Dendritic cell treated with granulocyte-macrophage colony-stimulating factor and Interleukin-4, amounts not matched to agents 40 ng/mL and 50 ng/mL, for 4 days (primary cell): Measurements from ENCODE around the gene TRIM40.

Experiments
- H3K27ac Mint-ChIP-seq: one replicate; pipeline ENCODE4 v1.8.0; 2022; ENCODE audit warnings: mild to moderate bottlenecking, mixed read lengths
- H3K27me3 Mint-ChIP-seq: one replicate; pipeline ENCODE4 v1.8.0; 2022; ENCODE audit warnings: mild to moderate bottlenecking, mixed read lengths
- H3K36me3 Mint-ChIP-seq: one replicate; pipeline ENCODE4 v1.8.0; 2022; ENCODE audit warnings: low read depth, mixed read lengths
- H3K4me1 Mint-ChIP-seq: one replicate; pipeline ENCODE4 v1.8.0; 2022; ENCODE audit warnings: low read depth, mixed read lengths
- H3K4me3 Mint-ChIP-seq: one replicate; pipeline ENCODE4 v1.8.0; 2022; ENCODE audit warnings: mild to moderate bottlenecking, moderate library complexity, mixed read lengths
- H3K9me3 Mint-ChIP-seq: one replicate; pipeline ENCODE4 v1.8.0; 2022; ENCODE audit warnings: mixed read lengths
- intact Hi-C: fragments of 100-400 bp; cut with micrococcal nuclease; formaldehyde crosslinking; loops from one replicate; pipeline ENCODE4 v1.15.0; 2022

TRIM40 gene

GRCh38 chr6:30149858-30150550, 14.1 kb downstream of the TRIM40 start:
- intact Hi-C loops, result no loop called here
- H3K4me1 Mint-ChIP-seq, result peaks cover 36% of the 10 kb centered on the region
- H3K36me3 Mint-ChIP-seq, result no peaks in the 10 kb centered on the region
- H3K9me3 Mint-ChIP-seq, result no peaks in the 10 kb centered on the region
- peaks cover 16% of the 10 kb centered on the region for H3K27me3 Mint-ChIP-seq
- no peak overlapping the region for H3K4me3 Mint-ChIP-seq
- H3K27ac Mint-ChIP-seq, result no peak overlapping the region

DNA sequence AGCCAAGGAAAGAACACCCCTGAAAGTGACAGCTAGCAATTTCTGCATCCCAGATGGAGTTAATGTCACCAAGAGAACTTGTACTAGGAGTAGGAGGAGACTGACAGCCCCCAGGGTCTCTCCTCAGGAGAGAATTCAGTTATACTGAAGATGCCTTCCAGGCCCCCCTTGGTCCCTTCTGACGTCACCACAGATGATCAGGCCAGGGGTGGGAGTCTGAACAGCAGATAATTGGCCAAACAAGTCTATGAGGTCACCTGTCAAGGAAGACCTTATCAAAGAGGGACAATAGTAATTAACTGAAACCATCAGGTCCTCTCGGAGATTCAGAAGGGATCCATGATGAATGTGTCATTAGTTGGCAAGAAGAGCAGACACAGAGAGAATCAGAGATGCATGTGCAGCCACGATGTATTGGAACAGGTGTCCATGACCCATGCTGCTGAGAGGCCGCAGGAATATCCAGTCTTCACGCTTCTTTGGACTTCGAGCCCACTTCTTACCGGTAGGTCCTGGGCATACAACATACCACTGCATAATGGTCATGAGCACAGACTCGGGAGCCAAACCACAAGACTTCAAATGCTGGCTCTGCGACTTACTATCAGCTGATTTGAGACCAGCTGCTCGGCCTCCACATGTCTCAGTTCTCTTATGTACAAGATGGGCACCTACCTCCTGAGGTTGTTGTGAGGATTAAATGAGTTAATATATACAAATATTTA, 14.9 kb downstream of the TRIM40 start:
- H3K36me3 Mint-ChIP-seq, result no peaks in the 10 kb centered on the region
- no peak overlapping the region for H3K27ac Mint-ChIP-seq

GRCh38 chr6:30151580-30151979, 15.6 kb downstream of the TRIM40 start:
- intact Hi-C loops, result no loop called here
- Mint-ChIP-seq H3K27ac (no peak overlapping the region), H3K9me3 (no peaks in the 10 kb centered on the region), H3K4me1 (peaks cover 48% of the 10 kb centered on the region), H3K4me3 (no peak overlapping the region), H3K27me3 (peaks cover 8% of the 10 kb centered on the region), H3K36me3 (no peaks in the 10 kb centered on the region)

More for the DNA sequence above, 14.9 kb downstream of the TRIM40 start:
- H3K4me3 Mint-ChIP-seq, result no peak overlapping the region
- peaks cover 42% of the 10 kb centered on the region for H3K4me1 Mint-ChIP-seq
- H3K9me3 Mint-ChIP-seq, result no peaks in the 10 kb centered on the region
- intact Hi-C loops, result no loop called here
- peaks cover 12% of the 10 kb centered on the region for H3K27me3 Mint-ChIP-seq

- Mint-ChIP-seq H3K9me3 (no peaks in the 10 kb centered on the region), H3K4me3 (no peak overlapping the region), H3K27ac (no peak overlapping the region), H3K4me1 (peaks cover 48% of the 10 kb centered on the region), H3K27me3 (peaks cover 6% of the 10 kb centered on the region), H3K36me3 (no peaks in the 10 kb centered on the region)
- intact Hi-C loops, result no loop called here
Measured at GRCh38 chr6:30152016-30152673, 16.2 kb downstream of the TRIM40 start.

DNA sequence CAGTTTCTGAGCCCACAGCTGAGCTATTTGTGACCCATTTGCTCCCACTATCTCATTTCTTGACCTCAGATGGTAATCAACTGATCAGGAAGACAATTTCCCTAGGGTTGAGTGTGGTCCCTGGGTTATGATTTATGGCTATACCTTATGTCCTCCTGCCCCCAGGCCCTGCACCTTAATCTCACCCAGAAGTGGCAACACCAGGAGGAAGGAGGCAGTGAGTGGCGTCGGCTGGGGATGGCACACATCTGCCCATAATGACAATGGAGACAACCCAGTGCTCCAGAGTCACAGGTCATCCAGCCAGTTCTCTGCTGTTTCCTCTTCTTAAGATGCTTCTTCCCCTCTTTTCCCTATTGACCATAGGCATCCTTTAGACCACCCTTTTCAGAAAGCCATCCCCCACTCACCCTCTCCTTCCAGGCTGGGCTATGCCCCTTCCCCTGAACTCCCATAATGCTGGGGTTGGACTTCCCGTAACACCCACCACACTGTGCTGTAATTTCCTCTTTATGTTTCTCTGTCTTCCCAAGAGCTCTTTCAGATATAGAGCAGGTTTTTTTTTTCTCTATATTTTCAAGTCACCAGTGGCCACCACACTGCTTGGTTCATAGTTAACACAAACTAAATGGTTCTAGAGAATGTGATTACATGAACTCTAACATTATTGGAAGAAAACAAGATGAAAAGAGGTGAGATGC, 17.1 kb downstream of the TRIM40 start:
- Mint-ChIP-seq H3K36me3 (no peaks in the 10 kb centered on the region), H3K4me3 (no peak overlapping the region), H3K4me1 (peaks cover 52% of the 10 kb centered on the region), H3K27ac (no peak overlapping the region), H3K27me3 (peaks cover 2% of the 10 kb centered on the region), H3K9me3 (no peaks in the 10 kb centered on the region)
- intact Hi-C loops, result no loop called here

DNA sequence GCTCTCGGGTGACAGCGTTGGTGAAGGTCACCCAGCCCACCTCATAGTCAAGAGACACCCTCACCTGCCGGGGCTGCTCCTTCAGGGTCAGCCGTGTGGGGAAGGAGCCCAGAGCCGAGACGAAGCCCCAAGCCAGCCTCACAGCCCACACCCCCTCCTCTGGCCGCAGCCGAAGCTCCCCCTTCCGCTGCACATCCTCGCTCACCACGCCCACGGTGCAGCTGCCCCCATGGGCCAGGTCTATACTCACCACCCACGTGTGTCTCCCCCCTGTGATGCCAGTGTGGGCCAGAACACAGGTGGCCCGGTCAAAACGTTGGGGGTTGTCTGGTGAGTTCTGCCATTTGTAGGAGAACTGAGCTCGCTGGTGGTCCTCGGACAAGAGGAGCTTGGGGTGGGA, 18.1 kb downstream of the TRIM40 start:
- Mint-ChIP-seq H3K4me1 (peaks cover 59% of the 10 kb centered on the region), H3K27ac (no peak overlapping the region), H3K9me3 (no peaks in the 10 kb centered on the region), H3K27me3 (peaks cover 2% of the 10 kb centered on the region), H3K4me3 (no peak overlapping the region), H3K36me3 (no peaks in the 10 kb centered on the region)
- intact Hi-C loops, result no loop called here

- intact Hi-C loops, result no loop called here
- no peak overlapping the region for H3K4me3 Mint-ChIP-seq
- H3K9me3 Mint-ChIP-seq, result no peaks in the 10 kb centered on the region
- H3K27me3 Mint-ChIP-seq, result peaks cover 2% of the 10 kb centered on the region
- no peaks in the 10 kb centered on the region for H3K36me3 Mint-ChIP-seq
- H3K4me1 Mint-ChIP-seq, result peaks cover 57% of the 10 kb centered on the region
- H3K27ac Mint-ChIP-seq, result no peak overlapping the region
Measured at GRCh38 chr6:30154709-30155519, 19.0 kb downstream of the TRIM40 start.

GRCh38 chr6:30155520-30156261, 19.8 kb downstream of the TRIM40 start:
- peaks cover 2% of the 10 kb centered on the region for H3K27me3 Mint-ChIP-seq
- no peak overlapping the region for H3K4me3 Mint-ChIP-seq
- no peak overlapping the region for H3K27ac Mint-ChIP-seq
- no peaks in the 10 kb centered on the region for H3K36me3 Mint-ChIP-seq
- intact Hi-C loops, result no loop called here
- peaks cover 57% of the 10 kb centered on the region for H3K4me1 Mint-ChIP-seq
- no peaks in the 10 kb centered on the region for H3K9me3 Mint-ChIP-seq

DNA sequence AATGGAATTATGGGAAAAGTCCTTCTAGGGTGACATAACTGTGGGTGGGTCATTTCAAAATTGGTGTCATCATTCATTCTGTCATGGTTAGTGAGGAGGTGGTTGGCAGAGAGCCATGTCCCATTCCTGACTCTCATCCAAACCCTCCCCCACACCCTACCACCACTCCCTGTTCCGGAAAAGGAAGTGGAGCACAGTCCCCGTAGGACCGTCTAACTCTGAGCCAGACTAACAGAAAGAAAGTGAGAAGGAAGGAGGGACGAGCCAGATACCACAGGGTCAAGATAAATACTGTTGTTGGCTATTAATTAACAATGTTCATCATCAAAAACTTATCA, 20.3 kb downstream of the TRIM40 start:
- no peaks in the 10 kb centered on the region for H3K36me3 Mint-ChIP-seq
- H3K4me3 Mint-ChIP-seq, result no peak overlapping the region
- H3K27me3 Mint-ChIP-seq, result peaks cover 2% of the 10 kb centered on the region
- H3K4me1 Mint-ChIP-seq, result peaks cover 61% of the 10 kb centered on the region
- intact Hi-C loops, result no loop called here
- H3K27ac Mint-ChIP-seq, result no peak overlapping the region
- no peaks in the 10 kb centered on the region for H3K9me3 Mint-ChIP-seq

DNA sequence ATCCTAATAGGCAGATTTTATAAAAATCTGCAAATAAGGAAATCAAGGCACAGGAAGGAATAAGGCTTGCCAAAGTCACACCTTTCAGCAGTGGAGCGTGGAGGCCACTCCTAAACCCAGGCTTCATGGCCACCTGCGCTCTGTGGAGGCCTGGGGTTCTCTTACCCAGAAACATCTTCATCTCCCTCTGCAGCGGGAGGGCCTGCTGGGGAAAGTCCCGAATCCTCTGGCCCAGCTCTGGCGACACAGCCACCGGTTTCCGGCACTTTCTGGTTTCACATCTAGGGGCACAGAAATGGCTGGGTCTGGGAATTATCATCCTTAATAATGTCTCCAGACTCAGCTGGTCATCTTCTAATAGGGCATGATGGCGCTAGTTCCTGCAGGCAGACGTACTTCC, 20.8 kb downstream of the TRIM40 start:
- peaks cover 56% of the 10 kb centered on the region for H3K4me1 Mint-ChIP-seq
- H3K36me3 Mint-ChIP-seq, result no peaks in the 10 kb centered on the region
- H3K27ac Mint-ChIP-seq, result no peak overlapping the region
- no peak overlapping the region for H3K4me3 Mint-ChIP-seq
- H3K9me3 Mint-ChIP-seq, result no peaks in the 10 kb centered on the region
- H3K27me3 Mint-ChIP-seq, result peaks cover 2% of the 10 kb centered on the region
- intact Hi-C loops, result no loop called here

- no peak overlapping the region for H3K27ac Mint-ChIP-seq
- H3K4me1 Mint-ChIP-seq, result peaks cover 56% of the 10 kb centered on the region
- H3K36me3 Mint-ChIP-seq, result no peaks in the 10 kb centered on the region
- intact Hi-C loops, result no loop called here
- peaks cover 5% of the 10 kb centered on the region for H3K27me3 Mint-ChIP-seq
- H3K4me3 Mint-ChIP-seq, result no peak overlapping the region
- H3K9me3 Mint-ChIP-seq, result no peaks in the 10 kb centered on the region
Measured at GRCh38 chr6:30157581-30157980, 21.6 kb downstream of the TRIM40 start.

- intact Hi-C loops, result no loop called here
- Mint-ChIP-seq H3K4me1 (peaks cover 53% of the 10 kb centered on the region), H3K9me3 (no peaks in the 10 kb centered on the region), H3K27me3 (peaks cover 5% of the 10 kb centered on the region), H3K27ac (no peak overlapping the region), H3K36me3 (no peaks in the 10 kb centered on the region), H3K4me3 (no peak overlapping the region)
Measured at GRCh38 chr6:30157999-30158398, 22.1 kb downstream of the TRIM40 start.

DNA sequence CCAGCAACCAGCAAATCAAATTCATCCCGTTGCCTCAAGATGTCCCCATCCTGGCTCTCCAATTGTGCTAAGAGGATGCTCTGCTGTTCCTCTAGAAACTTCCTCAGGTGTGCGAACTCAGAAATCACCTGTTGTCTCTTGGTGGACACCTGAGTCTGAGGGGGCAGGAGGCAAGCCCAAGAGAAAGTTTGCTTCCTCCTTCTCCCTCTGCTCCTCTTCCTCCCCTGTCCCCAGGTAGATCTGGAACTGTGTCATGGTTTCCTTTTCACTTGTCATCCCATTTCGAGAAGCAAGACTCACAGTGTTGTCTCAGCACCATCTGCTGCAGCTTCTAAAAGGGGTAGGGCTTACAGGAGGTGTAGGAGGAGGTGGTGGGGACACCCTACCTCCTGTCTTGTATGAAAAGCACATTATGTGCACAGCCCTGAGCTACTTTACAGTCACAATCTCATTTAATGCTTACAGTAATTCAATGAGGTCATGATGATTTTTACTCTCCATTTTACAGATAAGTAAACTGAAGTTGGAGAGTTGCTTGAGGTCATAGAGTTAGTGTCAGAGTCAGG, 22.6 kb downstream of the TRIM40 start:
- no peak overlapping the region for H3K4me3 Mint-ChIP-seq
- no peak overlapping the region for H3K27ac Mint-ChIP-seq
- H3K36me3 Mint-ChIP-seq, result no peaks in the 10 kb centered on the region
- peaks cover 47% of the 10 kb centered on the region for H3K4me1 Mint-ChIP-seq
- no peaks in the 10 kb centered on the region for H3K9me3 Mint-ChIP-seq
- peaks cover 5% of the 10 kb centered on the region for H3K27me3 Mint-ChIP-seq
- intact Hi-C loops, result no loop called here
